H9 (cell line): Measurements from ENCODE around the gene ZSWIM6. TPM values are rescaled to one million over a fixed set of nuclear protein-coding genes. Genes with fewer than 3 reads are reported as not detected.

ENCODE experiments used
- DNase-seq: peaks from one replicate; pipeline ENCODE4 v3.0.0-alpha.2; 2017
- H2AFZ ChIP-seq: one replicate; pipeline ENCODE4 v1.6.1; 2013; ENCODE audit warnings: mild to moderate bottlenecking, low read length, control low read depth, moderate library complexity
- H2AK5ac ChIP-seq: 2 replicates; pipeline ENCODE4 v1.6.1; 2013; ENCODE audit warnings: low read length, control low read depth, mixed read lengths; ENCODE audit not compliant: insufficient read length
- H2BK120ac ChIP-seq: one replicate; pipeline ENCODE4 v1.6.1; 2013; ENCODE audit warnings: low read depth, mild to moderate bottlenecking, low read length, control low read depth, inconsistent platforms; ENCODE audit not compliant: poor library complexity, severe bottlenecking
- H2BK12ac ChIP-seq: 2 replicates; pipeline ENCODE4 v1.6.1; 2013; ENCODE audit warnings: low read length, control low read depth, mixed read lengths, low read depth; ENCODE audit not compliant: insufficient read length
- H2BK15ac ChIP-seq: 2 replicates; pipeline ENCODE4 v1.6.1; 2013; ENCODE audit warnings: low read depth, low read length, control low read depth
- H2BK20ac ChIP-seq: one replicate; pipeline ENCODE4 v1.6.1; 2013; ENCODE audit warnings: low read depth, mild to moderate bottlenecking, low read length, control low read depth, inconsistent platforms; ENCODE audit not compliant: poor library complexity, severe bottlenecking
- H2BK5ac ChIP-seq: 2 replicates; pipeline ENCODE4 v1.6.1; 2013; ENCODE audit warnings: low read length, control low read depth, mixed read lengths; ENCODE audit not compliant: insufficient read length
- H3K14ac ChIP-seq: 2 replicates; pipeline ENCODE4 v1.6.1; 2013; ENCODE audit warnings: low read length, control low read depth; ENCODE audit not compliant: insufficient read depth
- H3K18ac ChIP-seq: 2 replicates; pipeline ENCODE4 v1.6.1; 2013; ENCODE audit warnings: low read depth, mild to moderate bottlenecking, mixed read lengths, low read length, control low read depth; ENCODE audit not compliant: insufficient read length
- H3K23ac ChIP-seq: 2 replicates; pipeline ENCODE4 v1.6.1; 2013; ENCODE audit warnings: low read length, control low read depth, mixed read lengths, low read depth; ENCODE audit not compliant: insufficient read length
- H3K23me2 ChIP-seq: 2 replicates; pipeline ENCODE4 v1.6.1; 2013; ENCODE audit warnings: low read depth, mild to moderate bottlenecking, mixed read lengths, low read length, control low read depth; ENCODE audit not compliant: insufficient read length, poor library complexity, severe bottlenecking
- H3K27ac ChIP-seq: 2 replicates; pipeline ENCODE4 v1.5.1; 2013; ENCODE audit warnings: low read length, control low read depth, mixed read lengths, low read depth; ENCODE audit not compliant: insufficient read length
- H3K27me3 ChIP-seq: 2 replicates; pipeline ENCODE4 v1.6.1; 2013; ENCODE audit warnings: low read length, control low read depth, inconsistent platforms; ENCODE audit not compliant: insufficient read depth
- H3K4ac ChIP-seq: 2 replicates; pipeline ENCODE4 v1.6.1; 2013; ENCODE audit warnings: low read depth, mild to moderate bottlenecking, control low read depth, inconsistent platforms, low read length, moderate library complexity
- H3K4me1 ChIP-seq: 2 replicates; pipeline ENCODE4 v1.6.1; 2013; ENCODE audit warnings: low read length, control low read depth, inconsistent platforms; ENCODE audit not compliant: insufficient read depth
- H3K4me2 ChIP-seq: 2 replicates; pipeline ENCODE4 v1.6.1; 2013; ENCODE audit warnings: low read length, control low read depth, mixed read lengths; ENCODE audit not compliant: insufficient read length, insufficient read depth
- H3K56ac ChIP-seq: 2 replicates; pipeline ENCODE4 v1.6.1; 2013; ENCODE audit warnings: low read depth, mild to moderate bottlenecking, mixed read lengths, low read length, control low read depth; ENCODE audit not compliant: insufficient read length
- H3K79me1 ChIP-seq: 2 replicates; pipeline ENCODE4 v1.6.1; 2013; ENCODE audit warnings: low read depth, mild to moderate bottlenecking, moderate library complexity, low read length, control low read depth, inconsistent platforms; ENCODE audit not compliant: insufficient read depth, poor library complexity, severe bottlenecking
- H3K79me2 ChIP-seq: 2 replicates; pipeline ENCODE4 v1.6.1; 2013; ENCODE audit warnings: low read length, control low read depth, inconsistent platforms; ENCODE audit not compliant: insufficient read depth
- H3K9ac ChIP-seq: 2 replicates; pipeline ENCODE4 v1.6.1; 2013; ENCODE audit warnings: low read length, control low read depth, mixed read lengths; ENCODE audit not compliant: insufficient read length; ENCODE audit errors: extremely low read depth
- H3K9me3 ChIP-seq: one replicate; pipeline ENCODE4 v1.6.1; 2013; ENCODE audit warnings: low read depth, low read length, inconsistent platforms; ENCODE audit not compliant: control insufficient read depth
- H3T11ph ChIP-seq: one replicate; pipeline ENCODE4 v1.6.1; 2013; ENCODE audit warnings: mild to moderate bottlenecking, low read length, control low read depth, inconsistent platforms
- H4K20me1 ChIP-seq: one replicate; pipeline ENCODE4 v1.6.1; 2013; ENCODE audit not compliant: control insufficient read depth, insufficient read length, insufficient read depth
- H4K5ac ChIP-seq: 2 replicates; pipeline ENCODE4 v1.6.1; 2013; ENCODE audit warnings: low read depth, mild to moderate bottlenecking, mixed read lengths, low read length, control low read depth; ENCODE audit not compliant: insufficient read length
- H4K8ac ChIP-seq: replicated peaks from 2 replicates; pipeline ENCODE4 v1.6.1; 2013; ENCODE audit warnings: low read length, control low read depth, mixed read lengths, low read depth; ENCODE audit not compliant: insufficient read length
- H4K91ac ChIP-seq: 2 replicates; pipeline ENCODE4 v1.6.1; 2013; ENCODE audit warnings: low read depth, mild to moderate bottlenecking, moderate library complexity, mixed read lengths, low read length, control low read depth; ENCODE audit not compliant: insufficient read length
- H3K27ac Mint-ChIP-seq, 3 experiments: 2 replicates in 2 of 3; 3 replicates in 1 of 3; pipeline ENCODE4 v1.8.0; 2020 to 2021; ENCODE audit warnings: mixed read lengths in 3 of 3, mild to moderate bottlenecking in 1 of 3, moderate library complexity in 1 of 3
- H3K27me3 Mint-ChIP-seq: 2 replicates; pipeline ENCODE4 v1.8.0; 2021; ENCODE audit warnings: low read depth, mild to moderate bottlenecking, moderate library complexity, mixed read lengths
- H3K36me3 Mint-ChIP-seq, 3 experiments: 2 replicates in 2 of 3; 3 replicates in 1 of 3; pipeline ENCODE4 v1.8.0; 2020 to 2021; ENCODE audit warnings: low read depth in 3 of 3, mixed read lengths in 3 of 3; ENCODE audit not compliant: insufficient read depth in 1 of 3
- H3K4me1 Mint-ChIP-seq, 2 experiments: 2 replicates each; pipeline ENCODE4 v1.8.0; 2020; ENCODE audit warnings: mixed read lengths in 2 of 2
- H3K4me3 Mint-ChIP-seq, 2 experiments: 2 replicates in 1 of 2; 3 replicates in 1 of 2; pipeline ENCODE4 v1.8.0; 2020 to 2021; ENCODE audit warnings: mild to moderate bottlenecking in 2 of 2, mixed read lengths in 2 of 2, moderate library complexity in 1 of 2
- H3K9me3 Mint-ChIP-seq, 2 experiments: 2 replicates in 1 of 2; 3 replicates in 1 of 2; pipeline ENCODE4 v1.8.0; 2020; ENCODE audit warnings: mild to moderate bottlenecking in 2 of 2, mixed read lengths in 2 of 2, moderate library complexity in 1 of 2
- WGBS: extraction: QIAGEN DNeasy Blood & Tissue Kit; methylation state at CpG from one replicate; pipeline ENCODE4 v1.1.7; 2013; ENCODE audit warnings: missing lambda C conversion rate, low lambda C conversion rate, mixed read lengths; ENCODE audit not compliant: insufficient read length; ENCODE audit errors: extremely low coverage; 5-methylcytosine and 5-hydroxymethylcytosine counted together
- total RNA-seq: library from RNA; stranded (reverse); gene quantifications from 2 replicates; pipeline ENCODE4 v1.2.1, GENCODE V29; 2021
- TF ChIP-seq, protein P1 (sequence below): fragments of 200-600 bp; sonication (generic); conservative IDR thresholded peaks from 3 replicates; pipeline ENCODE4 v1.8.0; 2021; ENCODE audit warnings: antibody characterized with exemption, mild to moderate bottlenecking

ZSWIM6 gene
- total RNA-seq, 1 experiment from 2014 or later: 11.5 TPM

DNA sequence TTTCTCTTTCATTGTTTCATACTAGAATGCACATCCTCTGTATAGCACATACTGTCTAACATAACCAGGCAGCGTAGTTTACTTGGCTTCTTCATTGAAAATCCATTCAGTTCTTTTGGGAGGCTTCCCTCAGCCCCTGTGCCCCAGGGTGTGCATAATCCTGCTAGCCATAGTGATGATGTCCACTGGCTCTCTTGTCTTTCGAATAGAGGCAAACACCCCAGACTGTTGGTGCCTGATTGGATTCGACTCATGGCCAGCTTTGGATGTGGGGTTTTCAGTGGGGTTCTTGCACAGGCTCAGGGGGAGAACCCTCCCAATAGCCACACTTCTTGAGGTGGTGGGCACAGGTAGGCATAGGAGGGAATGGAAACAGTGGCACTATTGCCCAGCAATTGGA, 53.6 kb downstream of the ZSWIM6 start:
- no CpG with 5 or more reads among the region's 3 CpGs for WGBS
- Histone ChIP-seq H2AK5ac (no peak overlapping the region), H4K91ac (no peak overlapping the region), H3K9me3 (no peaks in the 10 kb centered on the region), H3K56ac (no peak overlapping the region), H3K79me1 (peaks cover 2% of the 10 kb centered on the region), H3K18ac (no peak overlapping the region), H3K27ac (no peak overlapping the region), H2BK5ac (no peak overlapping the region), H3K27me3 (no peaks in the 10 kb centered on the region), H2AFZ (no peak overlapping the region), H3K14ac (no peak overlapping the region), H3K9ac (no peak overlapping the region), H2BK15ac (no peak overlapping the region), H4K8ac (no peak overlapping the region), H3K23me2 (no peaks in the 10 kb centered on the region), H2BK120ac (no peak overlapping the region), H3K4me1 (no peaks in the 10 kb centered on the region), H3K4me2 (no peak overlapping the region), H4K5ac (no peak overlapping the region), H3K23ac (no peak overlapping the region), H3K79me2 (no peaks in the 10 kb centered on the region; the same call in 1 of the 2 replicates), H3K4ac (no peak overlapping the region), H2BK12ac (no peak overlapping the region), H4K20me1 (no peaks in the 10 kb centered on the region), H3T11ph (no peak overlapping the region), H2BK20ac (no peak overlapping the region)
- no peak overlapping the region for H3K4me3 Mint-ChIP-seq
- TF ChIP-seq, protein P1, sequence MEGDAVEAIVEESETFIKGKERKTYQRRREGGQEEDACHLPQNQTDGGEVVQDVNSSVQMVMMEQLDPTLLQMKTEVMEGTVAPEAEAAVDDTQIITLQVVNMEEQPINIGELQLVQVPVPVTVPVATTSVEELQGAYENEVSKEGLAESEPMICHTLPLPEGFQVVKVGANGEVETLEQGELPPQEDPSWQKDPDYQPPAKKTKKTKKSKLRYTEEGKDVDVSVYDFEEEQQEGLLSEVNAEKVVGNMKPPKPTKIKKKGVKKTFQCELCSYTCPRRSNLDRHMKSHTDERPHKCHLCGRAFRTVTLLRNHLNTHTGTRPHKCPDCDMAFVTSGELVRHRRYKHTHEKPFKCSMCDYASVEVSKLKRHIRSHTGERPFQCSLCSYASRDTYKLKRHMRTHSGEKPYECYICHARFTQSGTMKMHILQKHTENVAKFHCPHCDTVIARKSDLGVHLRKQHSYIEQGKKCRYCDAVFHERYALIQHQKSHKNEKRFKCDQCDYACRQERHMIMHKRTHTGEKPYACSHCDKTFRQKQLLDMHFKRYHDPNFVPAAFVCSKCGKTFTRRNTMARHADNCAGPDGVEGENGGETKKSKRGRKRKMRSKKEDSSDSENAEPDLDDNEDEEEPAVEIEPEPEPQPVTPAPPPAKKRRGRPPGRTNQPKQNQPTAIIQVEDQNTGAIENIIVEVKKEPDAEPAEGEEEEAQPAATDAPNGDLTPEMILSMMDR: no peak
- no peaks in the 10 kb centered on the region; a peak in 1 of 5 replicates for H3K9me3 Mint-ChIP-seq
- peak overlapping the region in 1 of 3 experiments; percentile 32; a peak in 1 of 7 replicates for H3K27ac Mint-ChIP-seq
- peaks cover 14 to 16% of the 10 kb centered on the region in 2 experiments for H3K4me1 Mint-ChIP-seq
- no peaks in the 10 kb centered on the region for H3K27me3 Mint-ChIP-seq
- DNase-seq: no peak
- H3K36me3 Mint-ChIP-seq: no peaks in the 10 kb centered on the region
